ENCODE results near the gene C1orf53. TPM values are rescaled to one million over a fixed set of nuclear protein-coding genes. Genes with fewer than 3 reads are reported as not detected.

C1orf53 gene
- total RNA-seq, 1 experiment from 2014 or later, result 15.1 TPM

DNA sequence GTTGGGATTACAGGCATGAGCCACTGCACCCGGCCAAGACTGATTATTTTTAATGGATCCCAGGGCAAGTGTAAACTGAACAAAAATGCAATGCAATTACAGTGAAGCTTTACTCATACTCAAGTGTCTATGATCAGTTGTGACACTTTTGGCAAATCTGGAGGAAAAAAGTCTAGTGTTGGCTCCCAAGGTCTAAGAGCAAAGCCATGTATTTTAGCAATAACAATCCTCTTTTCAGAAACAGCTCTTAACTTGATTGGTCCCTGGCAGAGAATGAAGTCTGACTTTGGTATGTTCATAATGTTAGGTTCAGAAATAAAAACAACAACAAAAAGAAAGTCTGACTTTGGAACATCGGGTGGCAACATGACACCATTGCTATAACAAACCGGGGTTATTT lies 40.2 kb upstream of the C1orf53 start:
- Mint-ChIP-seq H3K36me3 (ENCODE audit: insufficient read depth, unreplicated experiment) (no peaks in the 10 kb centered on the region), H3K4me3 (ENCODE audit: unreplicated experiment) (no peak overlapping the region), H3K4me1 (ENCODE audit: insufficient read depth, unreplicated experiment) (no peaks in the 10 kb centered on the region), H3K9me3 (ENCODE audit: unreplicated experiment) (no peaks in the 10 kb centered on the region), H3K27ac (ENCODE audit: low read depth, unreplicated experiment) (no peak overlapping the region), H3K27me3 (ENCODE audit: insufficient read depth, unreplicated experiment) (no peaks in the 10 kb centered on the region)
- CTCF ChIA-PET, result interaction anchor here (0.6 to 1.4 kb wide), 7 partner anchors 10 to 623 kb away, joined by 3 to 5 read pairs (median 3); no protein-coding TSS in a partner anchor
- POLR2A ChIA-PET, result no interaction called here
- intact Hi-C loops (cut with micrococcal nuclease), result no loop called here
- DNase-seq (ENCODE audit: unreplicated experiment), result no peak
- TF ChIP-seq CTCF (IDR thresholded peaks at IDR 0.05; ENCODE audit: unreplicated experiment), result no peak
- BruUV-seq (replicated peaks), result no TSS peak

- no peaks in the 10 kb centered on the region for H3K27me3 Mint-ChIP-seq (ENCODE audit: insufficient read depth, unreplicated experiment)
- H3K27ac Mint-ChIP-seq (ENCODE audit: low read depth, unreplicated experiment), result no peak overlapping the region
- H3K4me3 Mint-ChIP-seq (ENCODE audit: unreplicated experiment), result no peak overlapping the region
- no peaks in the 10 kb centered on the region for H3K36me3 Mint-ChIP-seq (ENCODE audit: insufficient read depth, unreplicated experiment)
- ChIA-PET POLR2A (no interaction called here), CTCF (interaction anchor here (0.6 to 1.4 kb wide), 4 partner anchors 12 to 336 kb away, joined by 3 to 5 read pairs (median 4); no protein-coding TSS in a partner anchor)
- H3K4me1 Mint-ChIP-seq (ENCODE audit: insufficient read depth, unreplicated experiment), result no peaks in the 10 kb centered on the region
- H3K9me3 Mint-ChIP-seq (ENCODE audit: unreplicated experiment), result no peaks in the 10 kb centered on the region
- no peak for TF ChIP-seq CTCF (IDR thresholded peaks at IDR 0.05; ENCODE audit: unreplicated experiment)
- no TSS peak for BruUV-seq (replicated peaks)
- DNase-seq (ENCODE audit: unreplicated experiment), result no peak
- intact Hi-C loops (cut with micrococcal nuclease), result no loop called here
Measured at GRCh38 chr1:197862671-197863070, 39.8 kb upstream of the C1orf53 start.

GRCh38 chr1:197865809-197866208 lies 36.6 kb upstream of the C1orf53 start:
- CTCF ChIA-PET, result interaction anchor here (0.6 to 0.7 kb wide), 3 partner anchors 83 to 856 kb away, joined by 3 to 4 read pairs (median 4); no protein-coding TSS in a partner anchor
- POLR2A ChIA-PET, result interaction anchor here (0.6 kb wide), 1 partner anchor 209 kb away, joined by 4 read pairs; no protein-coding TSS in a partner anchor
- no peak for DNase-seq (ENCODE audit: unreplicated experiment)
- TF ChIP-seq CTCF (IDR thresholded peaks at IDR 0.05; ENCODE audit: unreplicated experiment), result no peak
- no peaks in the 10 kb centered on the region for H3K36me3 Mint-ChIP-seq (ENCODE audit: insufficient read depth, unreplicated experiment)
- H3K27ac Mint-ChIP-seq (ENCODE audit: low read depth, unreplicated experiment), result no peak overlapping the region
- H3K27me3 Mint-ChIP-seq (ENCODE audit: insufficient read depth, unreplicated experiment), result no peaks in the 10 kb centered on the region
- no peaks in the 10 kb centered on the region for H3K9me3 Mint-ChIP-seq (ENCODE audit: unreplicated experiment)
- BruUV-seq (replicated peaks), result no TSS peak
- intact Hi-C loops (cut with micrococcal nuclease), result loop anchor here (5.0 kb wide), 1 partner anchor 601 kb away; no protein-coding TSS in a partner anchor
- no peaks in the 10 kb centered on the region for H3K4me1 Mint-ChIP-seq (ENCODE audit: insufficient read depth, unreplicated experiment)
- H3K4me3 Mint-ChIP-seq (ENCODE audit: unreplicated experiment), result no peak overlapping the region

GRCh38 chr1:197868751-197869489 lies 33.5 kb upstream of the C1orf53 start:
- Mint-ChIP-seq H3K4me3 (ENCODE audit: unreplicated experiment) (no peak overlapping the region), H3K27ac (ENCODE audit: low read depth, unreplicated experiment) (no peak overlapping the region), H3K36me3 (ENCODE audit: insufficient read depth, unreplicated experiment) (no peaks in the 10 kb centered on the region)

More at GRCh38 chr1:197868751-197869489, 33.5 kb upstream of the C1orf53 start:
- peak; percentile 86 for DNase-seq (ENCODE audit: unreplicated experiment)
- intact Hi-C loops (cut with micrococcal nuclease), result loop anchor here (1.0 to 5.0 kb wide), 9 partner anchors 56 to 818 kb away; no protein-coding TSS in a partner anchor
- POLR2A ChIA-PET, result interaction anchor here (0.7 to 2.4 kb wide), 9 partner anchors 14 to 289 kb away, joined by 3 to 10 read pairs (median 3); partner anchors contain the start of genes C1orf53, DENND1B and NEK7
- CTCF ChIA-PET, result interaction anchor here (0.5 to 6.2 kb wide), 83 partner anchors 10 to 826 kb away, joined by 3 to 125 read pairs (median 5); partner anchors contain the start of genes C1orf53 and DENND1B
- Mint-ChIP-seq H3K4me1 (ENCODE audit: insufficient read depth, unreplicated experiment) (no peaks in the 10 kb centered on the region), H3K27me3 (ENCODE audit: insufficient read depth, unreplicated experiment) (no peaks in the 10 kb centered on the region), H3K9me3 (ENCODE audit: unreplicated experiment) (no peaks in the 10 kb centered on the region)
- peak; percentile 88 for TF ChIP-seq CTCF (IDR thresholded peaks at IDR 0.05; ENCODE audit: unreplicated experiment)
- no TSS peak for BruUV-seq (replicated peaks)
